NCI-H2107 (cell line): ENCODE results near the gene IFT52.
"Not testable (repeated sequence)": the region's sequence is repeated elsewhere in the genome, so short reads cannot be mapped to it uniquely, and the experiment has no call there.

ENCODE experiments used
- DNase-seq: peaks from one replicate; lab custom pipeline; 2025; lab: John Stamatoyannopoulos, UW

IFT52 gene

GRCh38 chr20:43567477-43567876 lies 23.3 kb upstream of the IFT52 start:
- DNase-seq, result no peak

GRCh38 chr20:43568706-43569105 lies 22.0 kb upstream of the IFT52 start:
- DNase-seq, result no peak

DNA sequence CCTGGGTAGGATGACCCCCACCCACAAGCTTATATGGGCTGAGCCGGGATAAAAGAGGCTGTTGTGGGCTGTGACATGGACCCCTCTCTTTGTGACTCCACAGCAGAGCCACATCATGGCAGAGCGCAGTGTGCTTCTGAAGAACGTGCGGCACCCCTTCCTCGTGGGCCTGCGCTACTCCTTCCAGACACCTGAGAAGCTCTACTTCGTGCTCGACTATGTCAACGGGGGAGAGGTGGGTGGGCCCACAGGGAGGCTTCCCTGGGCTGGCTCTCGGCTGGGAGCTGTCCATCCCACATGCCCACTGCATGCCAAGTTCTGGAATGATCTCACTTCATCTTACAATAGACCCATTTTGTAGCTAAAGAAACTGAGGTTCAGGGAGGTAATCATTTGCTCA lies 21.5 kb upstream of the IFT52 start:
- no peak for DNase-seq

DNA sequence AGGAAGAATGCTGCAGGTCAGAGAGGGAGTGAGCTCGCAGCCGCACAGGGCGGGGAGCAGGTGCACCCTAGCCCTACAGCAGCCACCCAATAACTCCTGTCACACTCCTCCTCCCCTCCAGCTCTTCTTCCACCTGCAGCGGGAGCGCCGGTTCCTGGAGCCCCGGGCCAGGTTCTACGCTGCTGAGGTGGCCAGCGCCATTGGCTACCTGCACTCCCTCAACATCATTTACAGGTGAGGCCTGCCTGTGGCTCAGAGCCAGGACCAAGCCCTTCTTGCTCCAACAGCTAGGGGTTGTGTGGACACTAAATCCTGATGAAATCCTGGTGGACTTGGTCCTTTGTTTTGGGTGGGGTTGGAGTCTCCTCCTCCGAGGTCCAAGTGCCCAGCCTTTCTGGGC lies 20.2 kb upstream of the IFT52 start:
- no peak for DNase-seq

- DNase-seq, result no peak
Observed at GRCh38 chr20:43571310-43571709, 19.4 kb upstream of the IFT52 start.

DNA sequence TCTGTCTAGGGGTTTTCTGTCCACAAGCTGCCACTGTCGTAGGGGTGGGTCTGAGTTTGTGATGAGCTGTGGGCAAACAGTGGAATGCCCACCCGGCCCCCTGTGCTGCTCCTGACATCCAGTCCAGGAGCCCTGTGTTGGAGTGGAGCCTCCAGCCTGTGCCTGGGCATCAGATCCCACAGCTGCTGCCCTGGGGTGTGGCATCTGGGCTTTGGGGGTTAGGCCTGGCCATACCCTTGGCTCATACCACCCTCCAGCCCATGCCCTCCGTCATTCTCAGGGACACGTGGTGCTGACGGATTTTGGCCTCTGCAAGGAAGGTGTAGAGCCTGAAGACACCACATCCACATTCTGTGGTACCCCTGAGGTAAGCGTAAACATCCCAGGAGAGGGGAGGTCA lies 19.0 kb upstream of the IFT52 start:
- no peak for DNase-seq

DNA sequence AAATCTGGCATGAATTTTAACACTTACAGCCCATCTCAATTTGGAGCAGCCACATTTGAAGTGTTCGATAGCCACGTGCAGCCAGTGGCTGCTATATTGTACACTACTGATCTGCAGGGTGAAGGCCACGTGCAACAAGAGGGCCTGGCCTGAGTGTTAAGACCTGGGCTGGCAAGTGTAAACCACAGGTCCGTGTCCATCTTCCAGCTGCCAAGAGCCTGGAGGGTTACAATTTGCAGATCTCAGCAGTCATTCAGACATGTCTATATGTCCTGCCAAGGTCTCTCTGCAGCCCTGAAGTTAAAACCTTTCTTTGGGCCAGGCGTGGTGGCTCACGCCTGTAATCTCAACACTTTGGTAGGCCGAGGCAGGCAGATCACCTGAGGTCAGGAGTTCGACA lies 17.8 kb upstream of the IFT52 start:
- no peak for DNase-seq

- DNase-seq, result no peak
Observed at GRCh38 chr20:43576108-43576507, 14.6 kb upstream of the IFT52 start.

- no peak for DNase-seq
Observed at GRCh38 chr20:43579861-43580793, 10.6 kb upstream of the IFT52 start.

DNA sequence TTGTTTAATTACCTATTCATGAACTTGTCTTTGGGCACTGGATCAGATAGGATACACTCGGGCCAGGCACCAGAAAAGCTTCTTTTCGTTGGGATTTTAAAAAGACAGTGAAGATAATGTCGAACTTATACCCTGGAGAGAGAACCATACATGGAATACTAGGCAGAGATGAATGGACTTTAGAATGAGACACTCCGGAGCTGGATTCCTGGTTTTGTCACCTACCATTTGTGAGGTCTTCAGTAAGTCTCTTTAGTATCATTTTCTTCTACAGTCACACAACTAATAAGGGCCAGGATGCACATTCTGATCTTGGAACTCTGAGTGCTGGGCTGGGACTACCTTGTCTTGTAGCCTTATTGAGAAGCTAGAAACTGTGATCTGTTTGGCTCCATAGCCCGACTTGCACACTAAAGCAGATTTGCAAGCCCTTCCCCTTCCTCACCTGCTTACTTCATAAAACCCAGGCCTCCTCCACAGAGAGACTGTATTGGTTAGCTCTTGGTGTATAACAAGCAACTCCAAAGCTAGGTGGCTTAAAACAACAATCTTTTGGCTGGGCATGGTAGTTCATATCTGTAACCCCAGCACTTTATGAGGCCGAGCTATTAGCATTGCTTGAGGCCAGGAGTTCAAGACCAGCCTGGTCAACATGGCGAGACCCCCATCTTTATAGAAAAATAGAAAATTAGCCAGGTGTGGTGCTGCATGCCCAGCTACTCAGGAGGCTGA lies 7.4 kb upstream of the IFT52 start:
- DNase-seq, result no peak

GRCh38 chr20:43583982-43584432 lies 6.7 kb upstream of the IFT52 start:
- no peak for DNase-seq

DNA sequence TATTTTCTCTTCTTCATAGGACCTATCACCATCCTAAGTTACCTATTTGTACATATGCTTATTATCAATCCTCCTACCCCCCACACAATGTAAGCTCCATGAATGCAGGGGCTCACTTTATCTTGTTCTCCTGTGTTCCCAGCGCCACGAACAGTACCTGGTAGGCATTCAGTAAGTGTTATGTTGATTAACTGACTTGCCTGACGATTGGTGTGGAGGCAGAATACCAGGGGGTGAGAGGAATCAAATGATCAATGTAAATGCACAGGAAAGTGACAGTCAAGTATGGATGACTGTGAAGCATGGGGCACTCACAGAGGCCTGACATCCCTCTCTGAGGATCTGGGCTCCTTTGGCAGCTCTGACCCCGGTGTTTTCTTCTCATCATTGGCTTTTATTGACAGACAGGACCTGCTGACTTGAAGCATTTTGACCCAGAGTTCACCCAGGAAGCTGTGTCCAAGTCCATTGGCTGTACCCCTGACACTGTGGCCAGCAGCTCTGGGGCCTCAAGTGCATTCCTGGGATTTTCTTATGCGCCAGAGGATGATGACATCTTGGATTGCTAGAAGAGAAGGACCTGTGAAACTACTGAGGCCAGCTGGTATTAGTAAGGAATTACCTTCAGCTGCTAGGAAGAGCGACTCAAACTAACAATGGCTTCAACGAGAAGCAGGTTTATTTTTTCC lies 6.1 kb upstream of the IFT52 start:
- no peak for DNase-seq

DNA sequence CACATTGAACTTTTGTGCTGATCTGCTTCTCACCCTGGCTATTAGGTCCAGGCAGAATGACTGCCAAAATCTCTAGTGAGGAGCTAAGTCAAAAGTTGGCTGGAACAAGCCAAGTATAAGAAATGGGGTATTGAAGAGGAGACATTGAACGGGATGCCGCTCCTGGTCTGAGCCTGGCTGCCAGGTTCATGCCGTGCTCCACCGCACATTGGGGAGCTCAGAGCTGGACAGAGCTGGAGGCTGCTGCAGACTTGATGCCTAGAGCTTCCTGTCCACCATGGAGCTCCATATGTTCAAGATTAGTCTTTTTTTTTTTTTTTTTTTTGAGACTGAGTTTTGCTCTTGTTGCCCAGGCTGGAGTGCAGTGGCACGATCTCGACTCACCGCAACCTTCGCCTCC lies 4.1 kb upstream of the IFT52 start:
- DNase-seq, result no peak

DNA sequence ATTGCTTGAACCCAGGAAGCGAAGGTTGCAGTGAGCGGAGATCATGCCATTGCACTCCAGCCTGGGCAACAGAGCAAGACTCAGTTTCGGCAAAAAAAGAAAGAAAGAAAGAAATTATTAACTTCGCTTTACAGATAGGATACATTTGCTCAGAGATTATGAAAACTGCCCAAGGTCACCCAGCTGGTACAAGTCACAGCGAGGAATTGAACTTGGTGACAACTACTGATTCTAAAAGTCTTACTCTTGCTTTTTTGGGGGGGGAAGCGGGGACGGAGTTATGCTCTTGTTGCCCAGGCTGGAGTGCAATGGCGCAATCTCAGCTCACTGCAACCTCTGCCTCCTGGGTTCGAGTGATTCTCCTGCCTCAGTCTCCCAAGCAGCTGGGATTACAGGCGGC lies 2.2 kb upstream of the IFT52 start:
- DNase-seq, result not testable (repeated sequence)

DNA sequence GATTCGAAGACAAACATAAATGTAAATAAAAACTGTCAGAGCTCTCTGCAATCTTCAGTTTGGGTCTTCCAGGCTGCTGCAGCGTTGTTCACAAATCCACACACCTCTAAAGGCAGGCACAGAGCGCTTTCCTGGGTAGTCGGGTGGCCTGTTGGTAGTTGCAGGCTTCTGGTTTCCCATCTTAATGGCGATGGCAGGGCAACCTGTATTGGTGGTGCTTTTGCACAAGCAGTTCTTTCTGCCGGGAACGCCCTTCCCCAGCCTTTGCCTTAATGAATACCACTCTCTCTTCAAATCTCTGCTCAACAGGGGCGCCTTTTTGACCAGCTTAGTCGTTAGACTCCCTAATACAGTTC lies 723 bp upstream of the IFT52 start:
- DNase-seq, result no peak

GRCh38 chr20:43601960-43602359 lies 11.2 kb downstream of the IFT52 start:
- not testable (repeated sequence) for DNase-seq

- no peak for DNase-seq
Observed at GRCh38 chr20:43603124-43603523, 12.4 kb downstream of the IFT52 start.

DNA sequence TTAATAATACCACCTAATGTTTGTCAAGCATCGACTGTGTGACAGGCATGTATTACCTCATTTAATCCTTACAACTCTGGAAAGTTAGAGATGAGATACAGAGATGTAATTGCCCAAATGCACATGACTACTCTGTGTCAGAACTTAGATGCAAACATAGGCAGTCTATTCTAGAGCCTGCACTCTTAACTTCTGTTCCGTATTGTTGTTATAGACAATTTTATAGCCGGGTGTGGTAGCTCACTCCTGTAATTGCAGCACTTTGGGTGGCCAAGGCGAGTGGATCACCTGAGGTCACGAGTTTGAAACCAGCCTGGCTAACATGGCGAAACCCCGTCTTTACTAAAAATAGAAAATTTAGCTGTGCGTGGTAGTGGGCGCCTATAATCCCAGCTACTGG lies 15.0 kb downstream of the IFT52 start:
- DNase-seq, result no peak

GRCh38 chr20:43607278-43607677 lies 16.5 kb downstream of the IFT52 start:
- not testable (repeated sequence) for DNase-seq

GRCh38 chr20:43631598-43631997 lies 40.9 kb downstream of the IFT52 start:
- DNase-seq, result no peak

DNA sequence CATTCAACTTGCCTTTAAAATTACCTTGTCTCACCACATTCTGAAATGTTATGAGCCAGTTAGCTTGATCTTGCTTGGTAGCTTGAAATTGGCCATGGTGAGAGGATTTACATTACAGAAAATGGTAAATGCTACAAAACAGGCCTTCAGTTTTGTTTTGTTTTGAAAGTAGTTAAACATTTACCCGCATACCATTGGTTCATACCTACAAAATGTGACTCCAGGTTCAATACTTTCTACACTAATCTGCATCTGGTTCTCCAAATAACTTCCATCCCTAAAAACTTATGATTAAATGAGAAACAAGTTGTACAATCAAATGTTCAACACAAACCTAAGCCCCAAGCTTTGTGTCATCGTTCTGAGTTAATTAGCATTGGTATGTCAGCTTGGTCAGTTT lies 45.7 kb downstream of the IFT52 start:
- no peak for DNase-seq

- no peak for DNase-seq
Observed at GRCh38 chr20:43642548-43642947, 51.8 kb downstream of the IFT52 start.
